ENCODE results near the gene GAS2L3. TPM values are rescaled to one million over a fixed set of nuclear protein-coding genes. Genes with fewer than 3 reads are reported as not detected.
"Not testable (repeated sequence)": the region's sequence is repeated elsewhere in the genome, so short reads cannot be mapped to it uniquely, and the experiment has no call there.

Gene GAS2L3
- total RNA-seq, 1 donor from 2014 or later, result 2.5 TPM

GRCh38 chr12:100555722-100556121, 17.8 kb upstream of the GAS2L3 start:
- no peak overlapping the region for H3K4me3 ChIP-seq (ENCODE audit: low read depth, low read length)
- H3K27me3 ChIP-seq (ENCODE audit: control insufficient read depth, insufficient read depth, low read length), result no peaks in the 10 kb centered on the region
- no peak for TF ChIP-seq CTCF (IDR thresholded peaks at IDR 0.05; ENCODE audit: insufficient read depth, low read length, poor library complexity, severe bottlenecking)
- no peaks in the 10 kb centered on the region for H3K36me3 ChIP-seq (ENCODE audit: control insufficient read depth, insufficient read depth, low read length)
- DNase-seq (ENCODE audit: low read depth), result no peak

- no peak overlapping the region for H3K4me3 ChIP-seq (ENCODE audit: low read depth, low read length)
- H3K27me3 ChIP-seq (ENCODE audit: control insufficient read depth, insufficient read depth, low read length), result no peaks in the 10 kb centered on the region
- no peaks in the 10 kb centered on the region for H3K36me3 ChIP-seq (ENCODE audit: control insufficient read depth, insufficient read depth, low read length)
- DNase-seq (ENCODE audit: low read depth), result no peak
- no peak for TF ChIP-seq CTCF (IDR thresholded peaks at IDR 0.05; ENCODE audit: insufficient read depth, low read length, poor library complexity, severe bottlenecking)
These were observed 16.1 kb upstream of the GAS2L3 start for GRCh38 chr12:100557357-100557756.

GRCh38 chr12:100559261-100559660, 14.2 kb upstream of the GAS2L3 start:
- H3K36me3 ChIP-seq (ENCODE audit: control insufficient read depth, insufficient read depth, low read length); DNase-seq (ENCODE audit: low read depth); H3K27me3 ChIP-seq (ENCODE audit: control insufficient read depth, insufficient read depth, low read length); H3K4me3 ChIP-seq (ENCODE audit: low read depth, low read length): not testable (repeated sequence)

GRCh38 chr12:100564090-100564489, 9.4 kb upstream of the GAS2L3 start:
- H3K4me3 ChIP-seq (ENCODE audit: low read depth, low read length), result no peak overlapping the region
- no peak for DNase-seq (ENCODE audit: low read depth)
- TF ChIP-seq CTCF (IDR thresholded peaks at IDR 0.05; ENCODE audit: insufficient read depth, low read length, poor library complexity, severe bottlenecking), result no peak
- H3K36me3 ChIP-seq (ENCODE audit: control insufficient read depth, insufficient read depth, low read length), result no peaks in the 10 kb centered on the region
- no peaks in the 10 kb centered on the region for H3K27me3 ChIP-seq (ENCODE audit: control insufficient read depth, insufficient read depth, low read length)

- Histone ChIP-seq H3K27me3 (ENCODE audit: control insufficient read depth, insufficient read depth, low read length) (no peaks in the 10 kb centered on the region), H3K36me3 (ENCODE audit: control insufficient read depth, insufficient read depth, low read length) (no peaks in the 10 kb centered on the region), H3K4me3 (ENCODE audit: low read depth, low read length) (no peak overlapping the region)
- no peak for DNase-seq (ENCODE audit: low read depth)
- no peak for TF ChIP-seq CTCF (IDR thresholded peaks at IDR 0.05; ENCODE audit: insufficient read depth, low read length, poor library complexity, severe bottlenecking)
These were observed 8.5 kb upstream of the GAS2L3 start for GRCh38 chr12:100564905-100565467.

- H3K36me3 ChIP-seq (ENCODE audit: control insufficient read depth, insufficient read depth, low read length), result no peaks in the 10 kb centered on the region
- no peaks in the 10 kb centered on the region for H3K27me3 ChIP-seq (ENCODE audit: control insufficient read depth, insufficient read depth, low read length)
- DNase-seq (ENCODE audit: low read depth), result no peak
- H3K4me3 ChIP-seq (ENCODE audit: low read depth, low read length), result no peak overlapping the region
- TF ChIP-seq CTCF (IDR thresholded peaks at IDR 0.05; ENCODE audit: insufficient read depth, low read length, poor library complexity, severe bottlenecking), result no peak
These were observed 7.4 kb upstream of the GAS2L3 start for GRCh38 chr12:100565987-100566545.
